Type B pancreatic cell (in vitro differentiated cells): ENCODE measurements around the gene CLASP2. TPM values are rescaled to one million over a fixed set of nuclear protein-coding genes. Genes with fewer than 3 reads are reported as not detected.

ENCODE experiments used
- DNase-seq: peaks from one replicate; pipeline ENCODE4 v3.0.0; 2021; ENCODE audit warnings: mixed read lengths; ENCODE audit not compliant: unreplicated experiment; ENCODE audit errors: extremely low spot score
- H3K27ac Mint-ChIP-seq: 2 replicates; pipeline ENCODE4 v1.8.0; 2021; ENCODE audit warnings: mild to moderate bottlenecking, mixed read lengths
- H3K27me3 Mint-ChIP-seq: 2 replicates; pipeline ENCODE4 v1.8.0; 2021; ENCODE audit warnings: mixed read lengths
- H3K36me3 Mint-ChIP-seq: 2 replicates; pipeline ENCODE4 v1.8.0; 2021; ENCODE audit warnings: mixed read lengths
- H3K4me1 Mint-ChIP-seq: one replicate; pipeline ENCODE4 v1.8.0; 2021; ENCODE audit warnings: mixed read lengths; ENCODE audit not compliant: unreplicated experiment
- H3K4me3 Mint-ChIP-seq: 2 replicates; pipeline ENCODE4 v1.8.0; 2021; ENCODE audit warnings: mild to moderate bottlenecking, mixed read lengths
- H3K9me3 Mint-ChIP-seq: 2 replicates; pipeline ENCODE4 v1.8.0; 2021; ENCODE audit warnings: mixed read lengths
- total RNA-seq: library from RNA; stranded (reverse); gene quantifications from 2 replicates; pipeline ENCODE4 v1.2.1, GENCODE V29; 2021; ENCODE audit warnings: low replicate concordance
- TF ChIP-seq, protein P1 (sequence below): fragments of 200-600 bp; sonication (generic); conservative IDR thresholded peaks from 2 replicates; pipeline ENCODE4 v1.5.0; 2021; ENCODE audit warnings: antibody characterized with exemption, mild to moderate bottlenecking

CLASP2 gene
- total RNA-seq, 1 donor from 2014 or later: 56.8 TPM

GRCh38 chr3:33577588-33577987 lies 140.5 kb downstream of the CLASP2 start:
- TF ChIP-seq, protein P1, sequence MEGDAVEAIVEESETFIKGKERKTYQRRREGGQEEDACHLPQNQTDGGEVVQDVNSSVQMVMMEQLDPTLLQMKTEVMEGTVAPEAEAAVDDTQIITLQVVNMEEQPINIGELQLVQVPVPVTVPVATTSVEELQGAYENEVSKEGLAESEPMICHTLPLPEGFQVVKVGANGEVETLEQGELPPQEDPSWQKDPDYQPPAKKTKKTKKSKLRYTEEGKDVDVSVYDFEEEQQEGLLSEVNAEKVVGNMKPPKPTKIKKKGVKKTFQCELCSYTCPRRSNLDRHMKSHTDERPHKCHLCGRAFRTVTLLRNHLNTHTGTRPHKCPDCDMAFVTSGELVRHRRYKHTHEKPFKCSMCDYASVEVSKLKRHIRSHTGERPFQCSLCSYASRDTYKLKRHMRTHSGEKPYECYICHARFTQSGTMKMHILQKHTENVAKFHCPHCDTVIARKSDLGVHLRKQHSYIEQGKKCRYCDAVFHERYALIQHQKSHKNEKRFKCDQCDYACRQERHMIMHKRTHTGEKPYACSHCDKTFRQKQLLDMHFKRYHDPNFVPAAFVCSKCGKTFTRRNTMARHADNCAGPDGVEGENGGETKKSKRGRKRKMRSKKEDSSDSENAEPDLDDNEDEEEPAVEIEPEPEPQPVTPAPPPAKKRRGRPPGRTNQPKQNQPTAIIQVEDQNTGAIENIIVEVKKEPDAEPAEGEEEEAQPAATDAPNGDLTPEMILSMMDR: no peak
- peaks cover 5% of the 10 kb centered on the region for H3K36me3 Mint-ChIP-seq
- H3K4me3 Mint-ChIP-seq: no peak overlapping the region
- no peak for DNase-seq
- no peaks in the 10 kb centered on the region for H3K9me3 Mint-ChIP-seq
- no peak overlapping the region for H3K27ac Mint-ChIP-seq
- H3K4me1 Mint-ChIP-seq: no peaks in the 10 kb centered on the region
- H3K27me3 Mint-ChIP-seq: no peaks in the 10 kb centered on the region

- H3K27ac Mint-ChIP-seq: no peak overlapping the region
- H3K9me3 Mint-ChIP-seq: no peaks in the 10 kb centered on the region
- no peaks in the 10 kb centered on the region for H3K4me1 Mint-ChIP-seq
- TF ChIP-seq, protein P1: no peak
- peaks cover 7% of the 10 kb centered on the region for H3K36me3 Mint-ChIP-seq
- no peaks in the 10 kb centered on the region for H3K27me3 Mint-ChIP-seq
- no peak for DNase-seq
- no peak overlapping the region for H3K4me3 Mint-ChIP-seq
Observed at GRCh38 chr3:33577173-33577572, 140.9 kb downstream of the CLASP2 start.

GRCh38 chr3:33575311-33575710 lies 142.7 kb downstream of the CLASP2 start:
- H3K4me3 Mint-ChIP-seq: no peak overlapping the region
- no peak overlapping the region for H3K27ac Mint-ChIP-seq
- TF ChIP-seq, protein P1: no peak
- H3K36me3 Mint-ChIP-seq: peaks cover 13% of the 10 kb centered on the region
- H3K27me3 Mint-ChIP-seq: no peaks in the 10 kb centered on the region
- DNase-seq: no peak
- peaks cover 4% of the 10 kb centered on the region for H3K9me3 Mint-ChIP-seq
- H3K4me1 Mint-ChIP-seq: no peaks in the 10 kb centered on the region

DNA sequence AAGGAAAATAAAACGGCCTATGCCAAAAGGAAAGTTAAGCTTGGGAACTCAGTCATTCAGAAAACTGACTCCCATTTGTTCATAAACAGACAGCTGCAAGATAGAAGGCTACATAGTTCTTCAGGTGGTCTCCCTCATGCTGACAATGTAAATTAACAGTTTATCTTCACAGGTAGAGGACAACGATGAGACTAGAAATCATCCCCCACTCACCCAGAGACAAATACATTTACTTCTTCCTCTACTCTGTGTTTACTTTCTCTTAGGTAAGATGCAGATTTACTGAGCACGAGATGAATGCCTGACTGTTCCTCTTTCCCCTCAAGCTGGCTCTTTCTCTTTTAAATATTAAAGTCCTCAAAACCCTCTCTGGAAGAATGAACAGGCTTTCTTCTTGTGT lies 160.2 kb downstream of the CLASP2 start:
- H3K27ac Mint-ChIP-seq: no peak overlapping the region
- no peak for DNase-seq
- peaks cover 24% of the 10 kb centered on the region for H3K36me3 Mint-ChIP-seq
- no peaks in the 10 kb centered on the region for H3K27me3 Mint-ChIP-seq
- no peaks in the 10 kb centered on the region for H3K4me1 Mint-ChIP-seq
- H3K9me3 Mint-ChIP-seq: no peaks in the 10 kb centered on the region
- no peak overlapping the region for H3K4me3 Mint-ChIP-seq
- TF ChIP-seq, protein P1: no peak

DNA sequence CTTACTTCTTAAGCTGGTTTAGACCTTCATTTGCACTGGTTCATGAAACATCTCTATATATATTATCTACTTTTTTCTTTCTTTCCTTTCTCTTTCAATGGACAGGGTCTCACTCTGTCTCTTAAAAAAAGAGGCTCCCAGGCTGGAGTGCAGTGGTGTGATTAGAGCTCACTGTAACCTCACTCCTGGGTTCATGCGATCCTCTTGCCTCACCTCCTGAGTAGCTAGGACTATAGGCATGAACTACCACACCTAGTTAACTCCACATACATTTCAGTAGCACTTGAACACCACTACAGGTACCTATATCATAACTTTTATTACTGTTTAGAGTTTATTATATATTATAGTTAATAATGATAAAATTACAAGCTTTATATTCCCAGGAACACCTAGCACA lies 160.8 kb downstream of the CLASP2 start:
- no peaks in the 10 kb centered on the region for H3K9me3 Mint-ChIP-seq
- no peak overlapping the region for H3K4me3 Mint-ChIP-seq
- no peaks in the 10 kb centered on the region for H3K27me3 Mint-ChIP-seq
- no peak for DNase-seq
- TF ChIP-seq, protein P1: no peak
- H3K27ac Mint-ChIP-seq: no peak overlapping the region
- no peaks in the 10 kb centered on the region for H3K4me1 Mint-ChIP-seq
- H3K36me3 Mint-ChIP-seq: peaks cover 23% of the 10 kb centered on the region

DNA sequence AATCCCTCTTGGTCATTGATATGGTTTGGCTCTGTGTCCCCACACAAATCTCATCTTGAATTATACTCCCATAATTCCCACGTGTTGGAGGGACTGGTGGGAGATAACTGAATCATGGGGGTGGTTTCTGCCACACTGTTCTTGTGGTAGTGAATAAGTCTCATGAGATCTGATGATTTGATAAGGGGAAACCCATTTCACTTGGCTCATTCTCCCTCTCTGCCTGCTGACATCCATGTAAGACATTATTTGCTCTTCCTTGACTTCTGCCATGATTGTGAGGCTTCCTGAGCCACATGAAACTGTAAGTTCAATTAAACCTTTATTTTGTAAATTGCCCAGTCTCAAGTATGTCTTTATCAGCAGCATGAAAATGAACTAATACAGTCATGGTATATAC lies 171.0 kb downstream of the CLASP2 start:
- no peak for DNase-seq
- H3K4me3 Mint-ChIP-seq: no peak overlapping the region
- no peaks in the 10 kb centered on the region for H3K4me1 Mint-ChIP-seq
- no peaks in the 10 kb centered on the region for H3K27me3 Mint-ChIP-seq
- TF ChIP-seq, protein P1: no peak
- H3K27ac Mint-ChIP-seq: no peak overlapping the region
- peaks cover 4% of the 10 kb centered on the region for H3K9me3 Mint-ChIP-seq
- peaks cover 39% of the 10 kb centered on the region for H3K36me3 Mint-ChIP-seq
